Neural progenitor cell (in vitro differentiated cells): Measurements from ENCODE around the gene SBF1. TPM values are rescaled to one million over a fixed set of nuclear protein-coding genes. Genes with fewer than 3 reads are reported as not detected.

Experiments
- DNase-seq: peaks from one replicate; pipeline ENCODE4 v3.0.0-alpha.2; 2016; ENCODE audit warnings: low spot score
- H2AFZ ChIP-seq: fragments of 200-600 bp; sonication (generic); replicated peaks from 2 replicates; pipeline ENCODE4 v1.6.1; 2016; ENCODE audit warnings: antibody characterized with exemption
- H3F3A ChIP-seq: fragments of 200-600 bp; sonication (generic); 2 replicates; pipeline ENCODE4 v1.6.1; 2016; ENCODE audit warnings: antibody characterized with exemption, low read depth
- H3K27ac ChIP-seq: fragments of 200-600 bp; sonication (generic); 2 replicates; pipeline ENCODE4 v1.5.1; 2016; ENCODE audit warnings: mild to moderate bottlenecking
- H3K27me3 ChIP-seq: fragments of 200-600 bp; sonication (generic); 2 replicates; pipeline ENCODE4 v1.6.1; 2016; ENCODE audit warnings: mild to moderate bottlenecking, moderate library complexity
- H3K36me3 ChIP-seq: fragments of 200-600 bp; sonication (generic); 2 replicates; pipeline ENCODE4 v1.5.1; 2016
- H3K4me1 ChIP-seq: fragments of 200-600 bp; sonication (generic); 2 replicates; pipeline ENCODE4 v1.6.1; 2016; ENCODE audit warnings: mixed run types
- H3K4me2 ChIP-seq: fragments of 200-600 bp; sonication (generic); 2 replicates; pipeline ENCODE4 v1.6.1; 2016
- H3K4me3 ChIP-seq: fragments of 200-600 bp; sonication (generic); 2 replicates; pipeline ENCODE4 v1.5.1; 2016
- H3K79me2 ChIP-seq: fragments of 200-600 bp; sonication (generic); 2 replicates; pipeline ENCODE4 v1.6.1; 2016; ENCODE audit warnings: low read depth
- H3K9ac ChIP-seq: fragments of 200-600 bp; sonication (generic); 2 replicates; pipeline ENCODE4 v1.6.1; 2016
- H3K9me3 ChIP-seq: fragments of 200-600 bp; sonication (generic); 2 replicates; pipeline ENCODE4 v1.5.1; 2016; ENCODE audit warnings: low read depth
- H4K20me1 ChIP-seq: fragments of 200-600 bp; sonication (generic); 2 replicates; pipeline ENCODE4 v1.6.1; 2016; ENCODE audit warnings: low read depth
- H3K27ac Mint-ChIP-seq: 3 replicates; pipeline ENCODE4 v1.8.0; 2021; ENCODE audit warnings: mixed read lengths
- H3K27me3 Mint-ChIP-seq: 2 replicates; pipeline ENCODE4 v1.8.0; 2022; ENCODE audit warnings: low read depth, mild to moderate bottlenecking, inconsistent platforms, moderate library complexity, mixed read lengths; ENCODE audit not compliant: insufficient read depth
- H3K36me3 Mint-ChIP-seq: 3 replicates; pipeline ENCODE4 v1.8.0; 2021; ENCODE audit warnings: mixed read lengths
- H3K4me1 Mint-ChIP-seq: 3 replicates; pipeline ENCODE4 v1.8.0; 2021; ENCODE audit warnings: mixed read lengths
- H3K4me3 Mint-ChIP-seq: 3 replicates; pipeline ENCODE4 v1.8.0; 2021; ENCODE audit warnings: mild to moderate bottlenecking, moderate library complexity, mixed read lengths
- H3K9me3 Mint-ChIP-seq: 3 replicates; pipeline ENCODE4 v1.8.0; 2020; ENCODE audit warnings: mixed read lengths
- CTCF ChIP-seq: fragments of 200-600 bp; sonication (generic); IDR thresholded peaks from 2 replicates; pipeline ENCODE4 v1.5.1; 2017; ENCODE audit warnings: antibody characterized with exemption, mild to moderate bottlenecking
- EZH2 ChIP-seq: fragments of 200-600 bp; sonication (generic); IDR thresholded peaks from 2 replicates; pipeline ENCODE4 v1.6.1; 2017; ENCODE audit warnings: antibody characterized with exemption, mild to moderate bottlenecking, moderate library complexity
- EZH2phosphoT487 ChIP-seq: fragments of 200-600 bp; sonication (generic); IDR thresholded peaks from 2 replicates; pipeline ENCODE4 v1.6.1; 2017; ENCODE audit warnings: antibody characterized with exemption
- total RNA-seq: library from RNA; depleted of rRNA; stranded (reverse); fragments of >200 nt; gene quantifications from 2 replicates; pipeline ENCODE4 v1.2.3, GENCODE V29; 2015; ENCODE audit warnings: low replicate concordance

Gene SBF1
- total RNA-seq, 1 donor from 2014 or later, result 25.8 TPM

- H3K9me3 ChIP-seq, result no peaks in the 10 kb centered on the region
- H3K27me3 ChIP-seq, result no peaks in the 10 kb centered on the region
- H3K27ac ChIP-seq, result no peak overlapping the region
- TF ChIP-seq EZH2 (no peak), EZH2phosphoT487 (no peak), CTCF (no peak)
- no peak overlapping the region for H3K4me2 ChIP-seq
- no peak for DNase-seq
- peaks cover 65% of the 10 kb centered on the region for H3K79me2 ChIP-seq
- H3F3A ChIP-seq, result no peaks in the 10 kb centered on the region
- H3K4me3 Mint-ChIP-seq, result no peak overlapping the region
- no peaks in the 10 kb centered on the region for H3K36me3 ChIP-seq
- H3K36me3 Mint-ChIP-seq, result peaks cover 6% of the 10 kb centered on the region
- H3K4me1 Mint-ChIP-seq, result peaks cover 19% of the 10 kb centered on the region
- H4K20me1 ChIP-seq, result peaks cover 77% of the 10 kb centered on the region
- no peaks in the 10 kb centered on the region for H3K9me3 Mint-ChIP-seq
- H3K4me1 ChIP-seq, result peaks cover 14% of the 10 kb centered on the region
- H3K9ac ChIP-seq, result no peak overlapping the region
- H2AFZ ChIP-seq, result no peak overlapping the region
- H3K4me3 ChIP-seq, result no peak overlapping the region
- H3K27me3 Mint-ChIP-seq, result peaks cover 1% of the 10 kb centered on the region
- H3K27ac Mint-ChIP-seq, result peak overlapping the region; percentile 37
Measured at GRCh38 chr22:50470491-50470890, 4.3 kb downstream of the SBF1 start.

GRCh38 chr22:50469377-50470305, 5.2 kb downstream of the SBF1 start:
- no peak overlapping the region for H3K27ac ChIP-seq
- H3K4me1 ChIP-seq, result peaks cover 12% of the 10 kb centered on the region
- no peak overlapping the region for H3K4me3 ChIP-seq
- Mint-ChIP-seq H3K4me1 (peaks cover 16% of the 10 kb centered on the region), H3K4me3 (no peak overlapping the region), H3K9me3 (no peaks in the 10 kb centered on the region), H3K27me3 (no peaks in the 10 kb centered on the region), H3K27ac (no peak overlapping the region), H3K36me3 (peaks cover 6% of the 10 kb centered on the region)
- DNase-seq, result no peak
- H4K20me1 ChIP-seq, result peaks cover 77% of the 10 kb centered on the region
- H3K4me2 ChIP-seq, result no peak overlapping the region
- H3K9ac ChIP-seq, result no peak overlapping the region
- no peaks in the 10 kb centered on the region for H3K36me3 ChIP-seq
- H3K79me2 ChIP-seq, result peaks cover 65% of the 10 kb centered on the region
- no peaks in the 10 kb centered on the region for H3K9me3 ChIP-seq
- no peak overlapping the region for H2AFZ ChIP-seq
- TF ChIP-seq EZH2phosphoT487, result no peak
- no peak for TF ChIP-seq CTCF
- H3F3A ChIP-seq, result no peaks in the 10 kb centered on the region
- no peaks in the 10 kb centered on the region for H3K27me3 ChIP-seq

DNA sequence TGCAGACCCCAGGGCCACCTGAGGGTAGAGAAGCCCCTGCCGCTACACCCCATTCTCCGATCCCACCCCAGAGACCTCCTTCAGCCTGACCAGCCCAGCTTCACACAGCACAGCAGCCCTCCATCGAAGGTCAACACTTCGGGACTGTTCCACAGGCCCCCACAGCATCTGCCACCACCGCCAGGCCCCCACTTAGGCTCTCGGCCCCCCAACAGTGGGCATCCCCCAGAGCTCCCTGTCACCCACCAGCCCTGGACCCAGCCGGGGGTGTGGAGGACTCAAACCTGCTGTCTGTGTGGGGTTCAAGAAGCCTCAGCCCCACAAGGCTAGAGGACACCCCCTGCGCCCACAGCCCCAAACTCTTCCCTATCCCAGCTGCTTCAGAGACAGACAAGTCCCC, 6.2 kb downstream of the SBF1 start:
- Histone ChIP-seq H3K9ac (no peak overlapping the region), H3K27me3 (no peaks in the 10 kb centered on the region), H3K4me1 (peaks cover 9% of the 10 kb centered on the region), H3K4me2 (no peak overlapping the region), H3K9me3 (no peaks in the 10 kb centered on the region), H2AFZ (no peak overlapping the region), H3F3A (no peaks in the 10 kb centered on the region), H3K27ac (no peak overlapping the region), H3K36me3 (no peaks in the 10 kb centered on the region), H3K79me2 (peaks cover 55% of the 10 kb centered on the region), H4K20me1 (peaks cover 68% of the 10 kb centered on the region), H3K4me3 (no peak overlapping the region)
- Mint-ChIP-seq H3K27me3 (peaks cover 3% of the 10 kb centered on the region), H3K27ac (no peak overlapping the region), H3K36me3 (peaks cover 8% of the 10 kb centered on the region), H3K4me1 (peaks cover 10% of the 10 kb centered on the region), H3K9me3 (no peaks in the 10 kb centered on the region), H3K4me3 (no peak overlapping the region)
- TF ChIP-seq CTCF (no peak), EZH2 (no peak), EZH2phosphoT487 (no peak)
- no peak for DNase-seq
